Testis (tissue), 2 donors: ENCODE data around the gene ETHE1.

Source experiments
- CTCF ChIP-seq, 3 experiments: fragments of 450-650 bp in 2 of 3; fragments of 200-600 bp in 1 of 3; sonication (generic) in 1 of 3; IDR thresholded peaks; one replicate each; pipeline ENCODE4 v1.5.1; 2016 to 2019; ENCODE audit warnings: antibody characterized with exemption in 3 of 3, mild to moderate bottlenecking in 2 of 3, moderate library complexity in 1 of 3
- POLR2A ChIP-seq: fragments of 450-650 bp; IDR thresholded peaks from one replicate; pipeline ENCODE4 v1.6.1; 2017; ENCODE audit warnings: antibody characterized with exemption, mild to moderate bottlenecking, moderate library complexity

GRCh38 chr19:43534305-43534815 lies 7.4 kb upstream of the ETHE1 start:
- no peak for TF ChIP-seq POLR2A
- TF ChIP-seq CTCF (IDR thresholded peaks at IDR 0.05) = no peak
